Measurements from ENCODE around the gene VEGFC. TPM values are rescaled to one million over a fixed set of nuclear protein-coding genes. Genes with fewer than 3 reads are reported as not detected.

VEGFC gene
- total RNA-seq, 1 donor from 2014 or later = 14.2 TPM

DNA sequence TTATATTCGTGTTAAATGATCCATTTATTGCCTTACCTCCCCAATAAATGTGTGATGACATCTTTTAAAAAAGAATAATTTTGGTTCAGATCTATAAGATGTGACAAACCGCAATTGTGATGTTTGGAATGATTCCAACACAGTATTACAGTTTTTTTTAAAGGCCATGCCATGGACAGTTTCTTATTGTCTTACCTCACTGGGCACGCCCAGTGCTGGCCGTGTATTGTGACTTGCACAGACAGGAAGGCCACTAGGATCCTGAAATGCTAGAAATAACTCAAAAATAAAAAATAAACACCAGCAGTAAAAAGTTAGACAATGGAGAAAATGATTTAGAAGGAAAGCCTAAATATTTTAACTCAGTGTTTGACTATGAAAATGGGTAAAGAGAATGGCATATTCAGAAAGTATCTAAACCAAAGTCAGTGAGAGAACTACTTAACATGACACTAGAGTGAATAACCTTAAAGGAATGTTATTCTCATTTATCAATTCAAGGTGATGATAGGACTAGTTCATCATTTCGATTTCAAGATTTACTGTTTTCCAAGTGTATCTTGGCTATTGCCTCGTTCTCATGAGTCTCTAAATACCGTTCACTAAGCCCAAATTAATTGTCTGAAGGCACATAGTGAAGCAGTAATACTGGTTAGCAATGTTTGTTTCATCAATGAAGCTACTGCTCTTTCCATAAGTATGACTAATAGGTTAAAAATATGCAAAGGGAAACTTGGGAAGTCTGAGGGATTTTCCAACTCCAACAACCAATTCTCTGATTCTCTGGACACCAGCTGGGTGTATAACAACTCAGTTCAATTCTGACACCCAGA lies 46.1 kb upstream of the VEGFC start:
- intact Hi-C loops (cut with DNase I) = no loop called here
- Histone ChIP-seq H3K27ac (no peak overlapping the region), H3K9me3 (no peaks in the 10 kb centered on the region), H3K4me3 (no peak overlapping the region), H3K4me1 (no peaks in the 10 kb centered on the region), H3K36me3 (no peaks in the 10 kb centered on the region), H3K27me3 (no peaks in the 10 kb centered on the region)
- DNase-seq (ENCODE audit: extremely low spot score in 2 of 2) = no peak
- TF ChIP-seq POLR2AphosphoS5 (IDR thresholded peaks at IDR 0.05; ENCODE audit: insufficient read depth in 1 of 2, low read depth in 1 of 2) (no peak), POLR2A (IDR thresholded peaks at IDR 0.05) (no peak)
- TF ChIP-seq, protein P1, sequence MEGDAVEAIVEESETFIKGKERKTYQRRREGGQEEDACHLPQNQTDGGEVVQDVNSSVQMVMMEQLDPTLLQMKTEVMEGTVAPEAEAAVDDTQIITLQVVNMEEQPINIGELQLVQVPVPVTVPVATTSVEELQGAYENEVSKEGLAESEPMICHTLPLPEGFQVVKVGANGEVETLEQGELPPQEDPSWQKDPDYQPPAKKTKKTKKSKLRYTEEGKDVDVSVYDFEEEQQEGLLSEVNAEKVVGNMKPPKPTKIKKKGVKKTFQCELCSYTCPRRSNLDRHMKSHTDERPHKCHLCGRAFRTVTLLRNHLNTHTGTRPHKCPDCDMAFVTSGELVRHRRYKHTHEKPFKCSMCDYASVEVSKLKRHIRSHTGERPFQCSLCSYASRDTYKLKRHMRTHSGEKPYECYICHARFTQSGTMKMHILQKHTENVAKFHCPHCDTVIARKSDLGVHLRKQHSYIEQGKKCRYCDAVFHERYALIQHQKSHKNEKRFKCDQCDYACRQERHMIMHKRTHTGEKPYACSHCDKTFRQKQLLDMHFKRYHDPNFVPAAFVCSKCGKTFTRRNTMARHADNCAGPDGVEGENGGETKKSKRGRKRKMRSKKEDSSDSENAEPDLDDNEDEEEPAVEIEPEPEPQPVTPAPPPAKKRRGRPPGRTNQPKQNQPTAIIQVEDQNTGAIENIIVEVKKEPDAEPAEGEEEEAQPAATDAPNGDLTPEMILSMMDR (IDR thresholded peaks at IDR 0.05) = no peak

DNA sequence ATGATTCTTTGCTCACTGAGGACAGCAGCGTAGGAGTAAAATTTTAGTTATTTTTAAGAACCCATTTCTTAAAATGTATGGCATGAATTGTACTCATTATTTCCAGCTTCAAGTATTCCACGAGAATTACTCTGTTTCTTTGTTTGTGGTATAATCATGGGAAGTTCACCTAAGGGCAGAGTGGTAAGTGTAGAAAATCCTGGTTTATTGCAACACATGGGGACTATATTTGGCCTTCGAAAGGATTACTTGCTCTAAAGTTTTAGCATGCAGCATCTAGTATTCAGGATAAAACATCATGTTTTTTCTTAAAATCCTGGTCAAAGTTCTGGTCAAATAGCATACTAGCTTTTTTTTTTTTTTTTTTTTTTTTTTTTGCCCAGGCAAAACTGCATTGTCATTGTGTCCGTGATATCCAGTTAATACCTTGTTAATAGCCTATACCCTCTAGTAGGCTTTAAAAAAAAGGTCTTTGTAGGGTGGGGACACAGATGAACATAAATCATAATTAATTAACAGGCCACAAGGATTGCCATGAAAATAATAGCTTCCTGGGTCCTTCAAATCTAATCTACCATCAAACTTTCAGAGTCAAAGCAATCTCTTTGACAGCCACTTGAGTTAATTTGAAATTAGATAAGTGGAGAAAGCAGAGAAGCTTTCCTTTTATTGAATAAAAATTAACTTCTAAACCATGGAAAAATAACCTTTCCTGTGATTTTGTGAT lies 44.6 kb upstream of the VEGFC start:
- no peaks in the 10 kb centered on the region for H3K4me1 ChIP-seq
- no peak for TF ChIP-seq POLR2A (IDR thresholded peaks at IDR 0.05)
- TF ChIP-seq, protein P1 (IDR thresholded peaks at IDR 0.05) = no peak
- TF ChIP-seq POLR2AphosphoS5 (IDR thresholded peaks at IDR 0.05; ENCODE audit: insufficient read depth in 1 of 2, low read depth in 1 of 2) = no peak
- DNase-seq (ENCODE audit: extremely low spot score in 2 of 2) = no peak
- intact Hi-C loops (cut with DNase I) = no loop called here
- no peaks in the 10 kb centered on the region for H3K9me3 ChIP-seq
- no peaks in the 10 kb centered on the region for H3K36me3 ChIP-seq
- no peak overlapping the region for H3K4me3 ChIP-seq
- no peak overlapping the region for H3K27ac ChIP-seq
- H3K27me3 ChIP-seq = no peaks in the 10 kb centered on the region

- no peaks in the 10 kb centered on the region for H3K9me3 ChIP-seq
- H3K36me3 ChIP-seq = no peaks in the 10 kb centered on the region
- TF ChIP-seq POLR2A (IDR thresholded peaks at IDR 0.05) = no peak
- no peak for TF ChIP-seq POLR2AphosphoS5 (IDR thresholded peaks at IDR 0.05; ENCODE audit: insufficient read depth in 1 of 2, low read depth in 1 of 2)
- TF ChIP-seq, protein P1 (IDR thresholded peaks at IDR 0.05) = no peak
- H3K27ac ChIP-seq = no peak overlapping the region
- no peak overlapping the region for H3K4me3 ChIP-seq
- no peaks in the 10 kb centered on the region for H3K27me3 ChIP-seq
- no peaks in the 10 kb centered on the region for H3K4me1 ChIP-seq
- no peak for DNase-seq (ENCODE audit: extremely low spot score in 2 of 2)
- intact Hi-C loops (cut with DNase I) = no loop called here
These were observed 41.8 kb upstream of the VEGFC start for GRCh38 chr4:176834531-176834930.

DNA sequence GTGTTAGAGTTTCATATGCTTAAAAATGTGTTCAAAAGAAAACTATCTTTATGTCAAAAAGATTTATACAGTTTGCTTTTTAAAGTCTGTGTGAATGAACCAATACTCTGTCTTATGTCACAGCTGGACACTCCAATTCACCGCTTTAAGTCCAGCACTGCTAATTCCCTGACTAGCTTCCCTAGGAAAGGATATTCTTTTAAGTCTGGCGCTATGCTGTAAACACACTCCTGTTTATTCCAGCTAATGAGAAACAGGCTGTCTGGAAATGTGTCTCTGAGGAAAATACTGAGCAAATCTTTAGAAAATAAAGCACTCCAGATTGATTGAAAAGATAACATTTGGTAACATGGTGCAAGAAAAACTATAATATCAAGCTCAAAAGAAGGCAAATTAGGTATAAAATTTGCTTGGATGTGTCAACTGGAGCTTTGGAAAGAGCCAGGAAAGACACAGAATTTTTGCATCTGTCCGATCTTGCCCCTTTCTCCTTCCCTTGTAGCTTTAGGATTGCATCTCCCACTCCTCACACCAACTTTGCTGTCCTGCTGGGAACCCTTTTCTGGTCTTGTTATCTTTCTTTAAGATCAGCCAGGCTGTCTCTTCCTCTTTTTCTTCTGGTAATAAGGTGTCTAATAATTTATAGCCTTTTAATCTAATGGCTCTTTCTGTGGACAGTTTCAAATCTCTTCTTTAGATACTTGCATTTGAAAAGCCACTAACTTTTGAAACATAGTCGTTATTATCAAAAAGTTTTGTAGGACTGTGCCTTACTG lies 40.9 kb upstream of the VEGFC start:
- Histone ChIP-seq H3K4me3 (no peak overlapping the region), H3K36me3 (no peaks in the 10 kb centered on the region), H3K9me3 (no peaks in the 10 kb centered on the region), H3K27ac (no peak overlapping the region), H3K27me3 (no peaks in the 10 kb centered on the region), H3K4me1 (no peaks in the 10 kb centered on the region)
- intact Hi-C loops (cut with DNase I) = no loop called here
- TF ChIP-seq, protein P1 (IDR thresholded peaks at IDR 0.05) = no peak
- TF ChIP-seq POLR2A (IDR thresholded peaks at IDR 0.05) = no peak
- no peak for TF ChIP-seq POLR2AphosphoS5 (IDR thresholded peaks at IDR 0.05; ENCODE audit: insufficient read depth in 1 of 2, low read depth in 1 of 2)
- no peak for DNase-seq (ENCODE audit: extremely low spot score in 2 of 2)
